ENCODE results near the gene TRAFD1. TPM values are rescaled to one million over a fixed set of nuclear protein-coding genes. Genes with fewer than 3 reads are reported as not detected.
"Not testable (repeated sequence)": the region's sequence is repeated elsewhere in the genome, so short reads cannot be mapped to it uniquely, and the experiment has no call there.

Gene TRAFD1
- total and polyA plus RNA-seq, 2 of the 8 experiments (the other 6 are each of a cell fraction or from before 2014, with no cell fraction given), result 18.1 to 33.1 TPM

GRCh38 chr12:112108202-112109079 is 16.9 kb upstream of the TRAFD1 start, which contains the start of gene NAA25 (continued):
- TF ChIP-seq POU5F1 (IDR thresholded peaks at IDR 0.05; ENCODE audit: low read depth, low read length) (no peak), PHF8 (conservative IDR thresholded peaks at IDR 0.05; ENCODE audit: low read depth, low read length) (peak; percentile 83), NANOG (IDR thresholded peaks at IDR 0.05; ENCODE audit: insufficient read depth, low read depth, low read length, poor library complexity, severe bottlenecking) (no peak), ATF3 (IDR thresholded peaks at IDR 0.05; ENCODE audit: insufficient read depth, low read depth, low read length) (no peak)

GRCh38 chr12:112110787-112111662 is 14.3 kb upstream of the TRAFD1 start:
- not testable (repeated sequence) for H3K56ac ChIP-seq (replicated peaks; ENCODE audit: insufficient read length, low read depth, low read length); H4K8ac ChIP-seq (ENCODE audit: extremely low read depth, insufficient read depth, low read length); H3K79me1 ChIP-seq (ENCODE audit: low read depth, low read length); DNase-seq (ENCODE audit: low read depth in 1 of 2, low spot score in 2 of 2); H3K36me3 ChIP-seq (ENCODE audit: control insufficient read depth in 2 of 4, insufficient read depth in 4 of 4, low read length in 3 of 4); H3K27me3 ChIP-seq (replicated peaks in 1 of 4; ENCODE audit: control insufficient read depth in 3 of 4, extremely low read depth in 1 of 4, insufficient read depth in 3 of 4, low read length in 3 of 4); H3K4ac ChIP-seq (replicated peaks; ENCODE audit: insufficient read length, low read depth, low read length); H2AK5ac ChIP-seq (ENCODE audit: low read depth, low read length); H3K9ac ChIP-seq (replicated peaks in 1 of 4; ENCODE audit: extremely low read depth in 1 of 4, low read depth in 3 of 4, low read length in 3 of 4); H2AFZ ChIP-seq (ENCODE audit: low read length); H2BK15ac ChIP-seq (ENCODE audit: low read length); H3K27ac ChIP-seq (ENCODE audit: low read depth, low read length); H3K23me2 ChIP-seq (ENCODE audit: low read depth, low read length); H3K9me3 ChIP-seq (ENCODE audit: insufficient read depth in 2 of 2, low read depth in 1 of 2, low read length in 1 of 2); H2BK12ac ChIP-seq (ENCODE audit: low read depth, low read length); H3K14ac ChIP-seq (ENCODE audit: insufficient read length); H3K4me2 ChIP-seq (ENCODE audit: insufficient read depth in 1 of 2, low read depth in 2 of 2, low read length in 2 of 2); H3K23ac ChIP-seq (ENCODE audit: insufficient read length); H4K20me1 ChIP-seq (replicated peaks in 1 of 2; ENCODE audit: control insufficient read depth in 1 of 2, insufficient read depth in 2 of 2, low read length in 2 of 2); H2BK5ac ChIP-seq (ENCODE audit: low read depth, low read length); H2BK120ac ChIP-seq (replicated peaks; ENCODE audit: low read depth, low read length); FAIRE-seq; H4K91ac ChIP-seq (replicated peaks; ENCODE audit: insufficient read length, low read length); H3K4me3 ChIP-seq (ENCODE audit: extremely low read depth in 1 of 4, insufficient read depth in 2 of 4, low read depth in 3 of 4, low read length in 4 of 4)
- Histone ChIP-seq H3K79me2 (ENCODE audit: control insufficient read depth in 1 of 2, insufficient read depth in 2 of 2, low read length in 2 of 2) (peaks cover 19 to 31% of the 10 kb centered on the region in 2 experiments), H3K4me1 (replicated peaks in 1 of 4; ENCODE audit: control insufficient read depth in 3 of 4, insufficient read depth in 4 of 4, low read length in 3 of 4) (peaks cover 8 to 14% (median 12%) of the 10 kb centered on the region in 4 experiments; a peak in 6 of 7 replicates), H2BK20ac (ENCODE audit: low read length) (0 out of 2 replicates have a peak overlapping the region, but pooled peaks have one; percentile 80), H4K5ac (ENCODE audit: insufficient read length, low read depth, low read length) (peak overlapping the region; percentile 27), H3K18ac (ENCODE audit: extremely low read depth, low read length) (peak overlapping the region; percentile 60; the same call in 1 of the 2 replicates)
- CTCF ChIA-PET (ENCODE audit: partially characterized antibody), result interaction anchor here (1.2 kb wide), 1 partner anchor 87 kb away, joined by 3 read pairs; no protein-coding TSS in a partner anchor
- POLR2A ChIA-PET (ENCODE audit: partially characterized antibody), result interaction anchor here (0.6 kb wide), 1 partner anchor 277 kb away, joined by 4 read pairs; no protein-coding TSS in a partner anchor
- 92% methylated on average over 20 of the region's 20 CpGs; no CpG with 5 or more reads in 1 of the 2 experiments for WGBS, 2 experiments (ENCODE audit: extremely low coverage in 1 of 2, insufficient coverage in 1 of 2, insufficient read length in 1 of 2, insufficient replicate concordance in 2 of 2, low coverage in 1 of 2, low lambda C conversion rate in 2 of 2, missing lambda C conversion rate in 1 of 2)

All from H1 (cell line).